Measurements from ENCODE around the gene ELK3. TPM values are rescaled to one million over a fixed set of nuclear protein-coding genes. Genes with fewer than 3 reads are reported as not detected.

ELK3 gene
- total and polyA plus RNA-seq, 2 of the 8 experiments (the other 6 are each of a cell fraction or from before 2014, with no cell fraction given) = 3.5 to 14.3 TPM

DNA sequence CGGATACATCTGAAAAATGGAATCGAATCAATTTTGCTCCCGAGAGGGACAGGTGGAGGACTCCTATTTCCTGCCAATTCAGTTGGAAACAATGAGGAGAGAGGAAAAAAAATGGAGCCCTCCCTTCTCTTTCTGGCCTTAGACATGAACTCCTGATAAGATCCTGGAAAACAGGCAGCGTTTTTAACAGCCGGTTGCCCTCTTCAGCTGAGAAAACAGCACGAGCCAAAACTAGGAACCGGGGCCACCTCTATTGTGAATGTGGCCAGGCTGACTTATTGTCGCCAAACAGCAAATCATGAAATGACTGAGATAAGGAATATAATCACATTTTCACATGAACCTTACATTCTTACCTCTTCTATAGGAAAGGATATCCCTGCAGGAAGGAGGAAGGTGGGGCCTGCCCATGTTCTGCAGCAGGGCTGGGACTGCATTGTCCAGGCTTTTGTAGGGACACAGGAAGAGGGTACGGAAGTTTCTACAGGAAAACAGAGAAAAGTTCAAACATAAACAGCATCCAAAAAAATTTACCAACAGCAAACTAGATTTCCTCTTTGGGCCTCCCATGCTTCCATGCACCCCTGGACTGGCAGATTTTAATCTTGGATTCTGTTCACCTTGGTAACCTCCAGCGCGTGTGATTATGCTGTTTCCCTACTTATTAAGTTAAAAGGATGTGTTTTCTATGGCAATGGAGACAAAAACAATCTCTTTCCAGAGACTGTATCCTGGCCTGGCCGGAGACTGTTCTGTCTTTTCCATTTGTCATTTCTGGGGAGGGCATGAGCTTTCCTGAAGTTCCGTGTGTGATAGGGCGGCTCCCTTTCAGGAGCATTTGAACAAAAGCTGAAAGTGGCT, 29.0 kb upstream of the ELK3 start (continued):
- TF ChIP-seq ASH2L (IDR thresholded peaks at IDR 0.05; ENCODE audit: low read length) (no peak), SIRT6 (IDR thresholded peaks at IDR 0.05; ENCODE audit: low read length) (no peak), SAP30 (IDR thresholded peaks at IDR 0.05; ENCODE audit: insufficient read depth, insufficient replicate concordance, low read length) (no peak), SP1 (IDR thresholded peaks at IDR 0.05; ENCODE audit: low read depth, low read length) (no peak), BACH1 (IDR thresholded peaks at IDR 0.05; ENCODE audit: low read length) (no peak), NRF1 (IDR thresholded peaks at IDR 0.05; ENCODE audit: low read depth, low read length) (no peak)
